HG03097 (cell line): Measurements from ENCODE around the gene SMNDC1.

Experiments
- ATAC-seq: cut with Tn5 transposase; IDR thresholded peaks from one replicate; pipeline ENCODE4 v1.9.1; 2021; ENCODE audit not compliant: unreplicated experiment, low FRiP score

SMNDC1 gene

GRCh38 chr10:110330675-110331074, 26.0 kb upstream of the SMNDC1 start:
- ATAC-seq: no peak

GRCh38 chr10:110327262-110327914, 22.7 kb upstream of the SMNDC1 start:
- ATAC-seq: no peak

- no peak for ATAC-seq
Measured at GRCh38 chr10:110326351-110327032, 21.8 kb upstream of the SMNDC1 start.

- ATAC-seq: peak; percentile 45
Measured at GRCh38 chr10:110324805-110325280, 20.1 kb upstream of the SMNDC1 start.

DNA sequence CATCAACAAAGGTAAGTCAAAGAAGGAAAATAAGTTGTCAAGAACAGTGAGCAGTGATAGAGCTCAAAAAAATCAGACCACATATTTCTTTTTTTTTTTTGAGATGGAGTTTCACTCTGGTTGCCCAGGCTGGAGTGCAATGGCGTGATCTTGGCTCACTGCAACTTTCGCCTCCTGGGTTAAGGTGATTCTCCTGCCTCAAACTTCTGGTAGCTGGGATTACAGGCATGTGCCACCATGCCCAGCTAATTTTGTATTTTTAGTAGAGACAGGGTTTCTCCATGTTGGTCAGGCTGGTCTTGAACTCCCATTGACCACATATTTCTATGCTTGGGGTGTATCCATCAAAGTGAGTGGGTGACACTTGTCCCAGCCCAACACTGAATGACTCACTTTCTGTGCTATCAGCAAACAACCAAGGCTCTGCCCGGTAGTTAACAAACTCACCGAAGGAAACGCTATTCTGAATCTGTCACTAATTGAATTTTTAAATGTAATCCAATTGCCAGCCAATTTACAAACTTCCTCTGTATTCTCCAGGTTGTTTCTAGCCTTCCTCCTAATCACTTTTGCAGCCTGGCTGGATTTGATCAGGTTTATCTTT, 19.6 kb upstream of the SMNDC1 start:
- ATAC-seq: no peak

- no peak for ATAC-seq
Measured at GRCh38 chr10:110323503-110323902, 18.8 kb upstream of the SMNDC1 start.

- no peak for ATAC-seq
Measured at GRCh38 chr10:110321869-110322620, 17.3 kb upstream of the SMNDC1 start.

DNA sequence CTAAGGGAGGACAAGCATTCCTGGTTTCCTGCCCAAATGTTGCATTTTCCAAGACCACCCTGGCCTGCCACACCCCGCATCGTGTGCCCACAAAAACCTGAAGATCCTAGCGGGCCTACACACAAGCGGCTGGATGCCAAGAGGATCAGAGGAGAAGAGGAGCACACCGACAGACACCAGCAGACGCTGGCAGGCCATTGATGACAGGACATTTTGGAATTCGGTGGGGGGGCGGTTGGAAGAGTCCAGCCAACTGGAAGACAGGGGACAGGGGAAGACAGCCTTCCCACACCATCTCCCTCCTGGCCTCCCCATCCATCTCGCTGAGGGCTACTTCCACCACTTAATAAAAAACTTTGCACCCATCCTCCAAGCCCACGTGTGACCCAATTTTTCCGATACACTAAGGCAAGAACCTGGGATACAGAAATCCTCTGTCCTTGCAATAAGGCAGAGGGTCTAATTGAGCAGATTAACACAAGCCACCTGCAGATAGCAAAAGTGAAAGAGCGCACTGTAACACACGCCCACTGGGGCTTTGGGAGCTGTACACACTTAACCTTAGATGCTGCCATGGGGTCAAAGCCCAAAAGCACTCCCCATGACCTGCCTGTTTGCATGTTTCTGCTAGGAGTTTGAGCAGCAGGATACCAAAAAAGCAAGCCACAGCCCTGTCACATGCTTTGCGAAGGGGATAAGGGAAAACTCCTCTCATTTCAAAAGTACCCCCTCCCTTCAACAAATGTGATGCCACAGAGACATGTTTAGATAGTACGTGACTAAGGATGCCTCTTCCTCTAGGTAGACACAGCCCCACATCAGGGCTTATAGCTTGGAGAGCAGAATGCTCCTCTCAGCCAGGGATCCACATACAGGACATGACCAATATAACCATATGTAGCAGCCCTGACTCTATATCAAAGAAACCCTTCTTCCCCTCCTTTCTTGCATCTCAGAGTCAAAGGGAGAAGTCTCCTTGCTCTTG, 13.4 kb upstream of the SMNDC1 start:
- no peak for ATAC-seq

DNA sequence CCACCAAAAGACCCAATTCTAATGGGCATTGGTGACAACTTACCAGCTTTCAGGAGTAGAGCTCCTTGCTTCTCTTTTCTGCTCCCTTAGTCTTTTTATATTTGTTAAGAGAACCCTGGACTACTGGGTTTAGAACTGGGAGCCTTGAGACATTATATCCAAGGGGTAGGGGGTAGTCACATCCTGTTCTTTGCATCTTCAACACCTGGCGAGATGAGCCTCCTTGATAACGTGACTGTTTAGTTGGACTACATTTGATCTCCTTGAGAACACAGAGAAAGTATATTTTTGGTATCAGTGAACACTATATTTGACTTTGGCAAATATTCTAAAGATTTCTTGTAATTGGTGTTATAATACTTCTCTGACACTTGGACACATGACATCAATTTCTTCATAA, 9.0 kb upstream of the SMNDC1 start:
- ATAC-seq: no peak

- no peak for ATAC-seq
Measured at GRCh38 chr10:110312206-110312605, 7.5 kb upstream of the SMNDC1 start.

- no peak for ATAC-seq
Measured at GRCh38 chr10:110311357-110311949, 6.7 kb upstream of the SMNDC1 start.

- ATAC-seq: no peak
Measured at GRCh38 chr10:110310741-110311140, 6.0 kb upstream of the SMNDC1 start.

DNA sequence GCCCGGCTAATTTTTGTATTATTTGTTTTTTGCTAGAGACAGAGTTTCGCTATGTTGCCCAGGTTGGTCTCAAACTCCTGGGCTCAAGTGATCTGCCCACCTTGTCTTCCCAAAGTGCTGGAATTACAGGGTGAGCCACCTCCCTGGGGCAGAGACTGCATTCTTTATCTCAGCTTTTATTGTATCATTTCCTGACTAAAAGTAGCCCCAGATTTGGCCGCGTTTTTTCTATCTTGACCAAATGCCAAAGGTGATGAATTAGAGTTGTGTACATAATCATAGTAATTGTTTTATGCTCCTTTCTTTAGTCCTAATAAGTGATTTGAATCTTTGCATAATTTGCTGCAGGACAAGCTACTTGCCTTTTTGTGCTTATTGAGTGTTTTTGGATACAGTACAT, 3.1 kb upstream of the SMNDC1 start:
- no peak for ATAC-seq

- ATAC-seq: no peak
Measured at GRCh38 chr10:110306452-110306768, 1.7 kb upstream of the SMNDC1 start.

DNA sequence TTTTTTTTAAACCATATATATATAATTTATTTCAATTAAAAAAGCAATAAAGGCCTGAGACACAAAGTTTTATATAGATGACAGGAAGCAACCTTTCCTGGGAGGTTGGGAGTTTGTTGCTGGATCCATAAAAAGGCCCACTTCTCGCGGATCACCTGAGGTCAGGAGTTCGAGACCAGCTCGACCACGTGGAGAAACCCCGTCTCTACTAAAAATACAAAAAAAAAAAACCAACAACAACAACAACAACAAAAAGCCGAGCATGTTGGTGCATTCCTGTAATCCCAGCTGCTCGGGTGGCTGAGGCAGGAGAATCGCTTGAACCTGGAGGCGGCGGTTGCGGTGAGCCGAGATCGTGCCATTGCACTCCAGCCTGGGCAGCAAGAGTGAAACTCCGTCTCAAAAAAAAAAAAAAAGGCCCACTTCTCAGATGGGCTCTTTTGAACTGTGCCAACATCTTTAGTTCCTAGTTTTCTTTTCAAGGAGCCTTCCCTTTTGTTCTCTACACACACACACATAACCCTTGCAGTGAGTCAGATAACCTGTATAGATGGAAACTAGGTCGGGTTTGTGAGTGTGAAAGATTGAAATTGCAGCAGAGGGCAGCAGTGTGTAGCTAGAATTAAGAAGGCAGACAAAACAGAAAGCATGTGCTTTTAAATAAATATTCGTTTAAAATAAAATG, 1.2 kb upstream of the SMNDC1 start:
- ATAC-seq: no peak

DNA sequence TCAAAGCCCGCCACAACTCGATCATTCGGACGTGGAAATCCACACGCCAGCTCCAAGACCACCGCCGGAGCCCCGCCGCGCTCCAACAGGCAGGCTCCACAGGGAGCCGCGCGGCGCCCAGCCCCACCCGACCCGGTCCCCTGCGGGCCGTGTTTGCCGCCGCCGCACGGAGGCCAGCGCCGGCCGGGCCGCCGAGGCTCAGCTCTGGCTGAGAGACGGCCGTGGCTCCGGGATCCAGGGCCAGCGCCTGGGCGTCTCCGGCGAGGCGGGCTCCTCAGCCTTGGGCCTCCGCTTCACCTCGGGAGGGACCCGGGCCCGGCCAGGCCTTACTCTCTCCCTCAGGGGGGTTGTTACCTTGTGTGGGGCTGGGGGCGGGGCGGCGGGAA, 333 bp downstream of the SMNDC1 start:
- ATAC-seq: peak; percentile 25

GRCh38 chr10:110303681-110304080, 1.0 kb downstream of the SMNDC1 start:
- no peak for ATAC-seq

GRCh38 chr10:110300486-110300986, 4.2 kb downstream of the SMNDC1 start:
- no peak for ATAC-seq

DNA sequence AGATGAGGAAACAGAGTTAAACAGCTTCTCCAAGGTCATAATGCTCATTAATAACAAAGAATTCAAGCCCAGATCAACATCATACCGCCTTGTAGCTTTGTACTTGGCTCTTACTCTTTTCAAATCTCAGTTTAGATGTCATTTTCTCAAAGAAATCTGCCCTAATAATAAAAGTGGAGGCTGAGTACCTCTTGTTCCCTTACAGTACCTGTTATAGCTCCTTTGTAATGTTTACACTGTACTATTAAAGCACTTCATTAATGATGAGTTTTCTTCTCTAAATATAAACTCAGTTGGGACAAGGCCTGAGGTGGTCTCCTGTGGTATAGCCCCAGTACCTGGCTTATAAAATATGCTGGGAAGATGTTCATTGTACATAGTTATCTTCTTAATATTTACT, 7.8 kb downstream of the SMNDC1 start:
- no peak for ATAC-seq
